Endothelial cell (in vitro differentiated cells): Measurements from ENCODE around the gene ROGDI. TPM values are rescaled to one million over a fixed set of nuclear protein-coding genes. Genes with fewer than 3 reads are reported as not detected.

Experiments used
- DNase-seq: peaks from one replicate; pipeline ENCODE4 v3.0.0; 2021; ENCODE audit warnings: low spot score
- H3K27ac Mint-ChIP-seq: one replicate; pipeline ENCODE4 v1.8.0; 2021; ENCODE audit warnings: mixed read lengths, inconsistent platforms; ENCODE audit not compliant: unreplicated experiment
- H3K27me3 Mint-ChIP-seq: one replicate; pipeline ENCODE4 v1.8.0; 2021; ENCODE audit warnings: mild to moderate bottlenecking, moderate library complexity, mixed read lengths, inconsistent platforms; ENCODE audit not compliant: unreplicated experiment
- H3K36me3 Mint-ChIP-seq: one replicate; pipeline ENCODE4 v1.8.0; 2021; ENCODE audit warnings: mild to moderate bottlenecking, low read depth, mixed read lengths, inconsistent platforms; ENCODE audit not compliant: unreplicated experiment
- H3K4me1 Mint-ChIP-seq: one replicate; pipeline ENCODE4 v1.8.0; 2021; ENCODE audit warnings: mild to moderate bottlenecking, mixed read lengths, inconsistent platforms; ENCODE audit not compliant: unreplicated experiment
- H3K4me3 Mint-ChIP-seq: one replicate; pipeline ENCODE4 v1.8.0; 2021; ENCODE audit warnings: mild to moderate bottlenecking, mixed read lengths, inconsistent platforms; ENCODE audit not compliant: unreplicated experiment
- H3K9me3 Mint-ChIP-seq: one replicate; pipeline ENCODE4 v1.8.0; 2021; ENCODE audit warnings: mixed read lengths, inconsistent platforms; ENCODE audit not compliant: unreplicated experiment
- CTCF ChIP-seq: fragments of 200-600 bp; sonication (generic); IDR thresholded peaks from one replicate; pipeline ENCODE4 v1.5.0; 2021; ENCODE audit warnings: antibody characterized with exemption; ENCODE audit not compliant: unreplicated experiment
- total RNA-seq: library from RNA; stranded (reverse); fragmentation: NEBNext Ultra II Directional; extraction: Animal tissue kit (Norgen Biotek cat#: 25700); gene quantifications from one replicate; pipeline ENCODE4 v1.2.1, GENCODE V29; 2021; ENCODE audit not compliant: unreplicated experiment

ROGDI gene
- total RNA-seq, 1 donor from 2014 or later, result 46.2 TPM

- H3K9me3 Mint-ChIP-seq, result no peaks in the 10 kb centered on the region
- no peak for TF ChIP-seq CTCF
- H3K36me3 Mint-ChIP-seq, result peaks cover 14% of the 10 kb centered on the region
- peaks cover 2% of the 10 kb centered on the region for H3K27me3 Mint-ChIP-seq
- no peak overlapping the region for H3K27ac Mint-ChIP-seq
- H3K4me3 Mint-ChIP-seq, result peak overlapping the region; percentile 57
- peaks cover 10% of the 10 kb centered on the region for H3K4me1 Mint-ChIP-seq
- no peak for DNase-seq
Observed at GRCh38 chr16:4805231-4805630, 2.8 kb upstream of the ROGDI start.

GRCh38 chr16:4803898-4804762, 1.7 kb upstream of the ROGDI start:
- Mint-ChIP-seq H3K4me1 (peaks cover 10% of the 10 kb centered on the region), H3K9me3 (no peaks in the 10 kb centered on the region), H3K27me3 (peaks cover 2% of the 10 kb centered on the region), H3K4me3 (no peak overlapping the region), H3K36me3 (peaks cover 16% of the 10 kb centered on the region), H3K27ac (no peak overlapping the region)
- DNase-seq, result no peak
- TF ChIP-seq CTCF, result no peak

- H3K36me3 Mint-ChIP-seq, result peaks cover 23% of the 10 kb centered on the region
- no peak for DNase-seq
- peaks cover 10% of the 10 kb centered on the region for H3K4me1 Mint-ChIP-seq
- peaks cover 2% of the 10 kb centered on the region for H3K27me3 Mint-ChIP-seq
- no peaks in the 10 kb centered on the region for H3K9me3 Mint-ChIP-seq
- no peak for TF ChIP-seq CTCF
- no peak overlapping the region for H3K27ac Mint-ChIP-seq
- H3K4me3 Mint-ChIP-seq, result peak overlapping the region; percentile 92
Observed at GRCh38 chr16:4803401-4803844, 990 bp upstream of the ROGDI start.

- Mint-ChIP-seq H3K4me1 (peaks cover 10% of the 10 kb centered on the region), H3K4me3 (peak overlapping the region; percentile 92), H3K27ac (no peak overlapping the region), H3K27me3 (peaks cover 2% of the 10 kb centered on the region), H3K36me3 (peaks cover 23% of the 10 kb centered on the region), H3K9me3 (no peaks in the 10 kb centered on the region)
- DNase-seq, result peak; percentile 87
- peak; percentile 40 for TF ChIP-seq CTCF
Observed at GRCh38 chr16:4802659-4803287, 340 bp upstream of the ROGDI start.
